Measurements from ENCODE around the gene SAV1. TPM values are rescaled to one million over a fixed set of nuclear protein-coding genes. Genes with fewer than 3 reads are reported as not detected.

SAV1 gene
- 19.1 to 29.5 TPM (median 25.2 TPM) in 5 replicates for total RNA-seq (2022; extraction: Qiagen RNA extraction; ENCODE audit: low read depth)

DNA sequence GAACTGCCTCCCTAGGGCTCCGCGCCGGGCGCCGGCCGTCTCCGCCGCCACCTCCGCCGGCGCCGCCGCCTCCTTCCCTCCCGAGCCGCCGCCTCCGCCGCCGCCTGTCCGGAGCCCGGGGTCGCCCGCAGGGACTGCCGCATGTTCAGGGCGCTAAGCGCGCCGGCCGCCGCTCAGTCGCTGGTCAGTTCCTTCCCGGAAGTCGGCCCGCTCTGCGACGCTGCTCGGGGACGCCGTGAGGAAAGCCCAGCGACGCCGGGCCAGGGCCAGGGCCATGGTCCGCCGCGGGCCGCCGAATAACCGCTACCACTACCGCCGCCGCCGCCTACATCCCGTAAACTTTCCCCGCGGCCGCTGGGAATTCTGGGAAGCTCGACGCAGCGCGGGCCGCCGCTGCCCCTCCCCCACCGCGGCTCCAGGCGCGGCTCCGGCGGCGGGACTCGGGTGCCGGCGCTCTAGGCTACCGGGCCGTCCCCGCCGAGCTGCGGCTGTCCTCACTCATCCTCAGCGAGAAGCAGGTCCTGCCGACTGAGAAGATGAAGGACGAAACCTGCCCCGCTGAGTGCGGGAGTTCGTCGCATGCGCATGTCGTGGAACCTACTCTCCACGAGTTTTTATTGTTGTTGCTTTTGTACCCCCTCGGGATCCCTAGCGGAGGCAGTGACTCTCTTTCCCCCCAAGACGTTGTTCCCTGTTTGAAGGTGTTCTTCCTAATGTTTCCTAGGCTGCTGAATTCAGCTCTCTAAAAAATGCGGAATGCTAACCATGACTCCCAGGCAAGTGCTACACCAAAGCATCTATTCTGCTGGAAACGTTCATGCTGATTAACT, at the start of gene SAV1:
Gene SAV1, minus strand, starts transcription at position 311 of the 830 bp plus-strand sequence. CDS start 339 bp downstream, outside the sequence.

Other genes with a start within 250 kb of the SAV1 start
- 38.9 to 45.6 TPM (median 44.7 TPM) in 5 replicates for gene MAP4K5, start 135.7 kb downstream of the SAV1 start, total RNA-seq (2022; extraction: Qiagen RNA extraction; ENCODE audit: low read depth)
- 4.4 to 5.1 TPM (median 4.5 TPM) in 5 replicates for gene ATL1, start 108.2 kb downstream of the SAV1 start, total RNA-seq (2022; extraction: Qiagen RNA extraction; ENCODE audit: low read depth)
- 12.3 to 19.7 TPM (median 16.9 TPM) in 5 replicates for gene NIN, start 162.9 kb upstream of the SAV1 start, total RNA-seq (2022; extraction: Qiagen RNA extraction; ENCODE audit: low read depth)
- not detected in 5 replicates for gene ABHD12B, start 203.7 kb upstream of the SAV1 start, total RNA-seq (2022; extraction: Qiagen RNA extraction; ENCODE audit: low read depth)